RWPE1 (cell line): ENCODE measurements around the gene ARHGAP33.
"Not testable (repeated sequence)": the region's sequence is repeated elsewhere in the genome, so short reads cannot be mapped to it uniquely, and the experiment has no call there.

ENCODE experiments used
- CTCF ChIA-PET: fragments of 350-600 bp; sonication (Branson Sonifier 250); formaldehyde crosslinking; extraction: SDS; loops from one replicate; lab custom pipeline; 2021; lab: Yijun Ruan, JAX
- POLR2A ChIA-PET: fragments of 400-600 bp; formaldehyde crosslinking; extraction: SDS; loops from one replicate; lab custom pipeline; 2020; ENCODE audit warnings: antibody characterized with exemption; ENCODE audit not compliant: low non-redundant PET; lab: Yijun Ruan, JAX
- DNase-seq: peaks from one replicate; pipeline ENCODE4 v3.0.0; 2012; ENCODE audit warnings: low spot score
- H3K27ac ChIP-seq: fragments of 450-650 bp; 2 replicates; pipeline ENCODE4 v1.5.1; 2017
- CTCF ChIP-seq: fragments of 450-650 bp; conservative IDR thresholded peaks from 2 replicates; pipeline ENCODE4 v1.5.1; 2017; ENCODE audit warnings: low read depth, mild to moderate bottlenecking

Gene ARHGAP33

DNA sequence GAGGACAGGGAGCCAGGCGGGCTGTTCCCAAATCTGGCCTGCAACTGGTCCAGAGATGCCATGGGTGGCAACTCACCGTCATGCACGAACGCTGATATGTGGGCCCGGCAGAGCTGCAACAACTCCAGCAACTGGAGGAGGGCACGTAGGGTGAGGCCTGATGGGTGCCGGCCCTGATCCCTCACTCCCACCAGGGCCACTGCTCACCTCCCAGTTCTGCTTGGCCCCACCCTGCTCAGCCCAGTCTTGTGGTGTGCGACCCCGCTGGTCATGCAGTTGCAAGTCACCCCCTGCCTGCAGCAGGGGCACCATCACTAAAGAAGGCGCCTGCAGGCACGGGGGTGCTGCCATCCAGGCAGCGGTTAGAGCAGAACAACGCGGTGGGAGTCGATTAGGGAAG, 16.9 kb downstream of the ARHGAP33 start:
- DNase-seq: no peak
- no peak overlapping the region for H3K27ac ChIP-seq
- ChIA-PET POLR2A (no interaction called here), CTCF (no interaction called here)
- no peak for TF ChIP-seq CTCF

GRCh38 chr19:35792888-35793287, 17.5 kb downstream of the ARHGAP33 start:
- no peak overlapping the region for H3K27ac ChIP-seq
- POLR2A ChIA-PET: no interaction called here
- CTCF ChIA-PET: no interaction called here
- TF ChIP-seq CTCF: no peak
- no peak for DNase-seq

DNA sequence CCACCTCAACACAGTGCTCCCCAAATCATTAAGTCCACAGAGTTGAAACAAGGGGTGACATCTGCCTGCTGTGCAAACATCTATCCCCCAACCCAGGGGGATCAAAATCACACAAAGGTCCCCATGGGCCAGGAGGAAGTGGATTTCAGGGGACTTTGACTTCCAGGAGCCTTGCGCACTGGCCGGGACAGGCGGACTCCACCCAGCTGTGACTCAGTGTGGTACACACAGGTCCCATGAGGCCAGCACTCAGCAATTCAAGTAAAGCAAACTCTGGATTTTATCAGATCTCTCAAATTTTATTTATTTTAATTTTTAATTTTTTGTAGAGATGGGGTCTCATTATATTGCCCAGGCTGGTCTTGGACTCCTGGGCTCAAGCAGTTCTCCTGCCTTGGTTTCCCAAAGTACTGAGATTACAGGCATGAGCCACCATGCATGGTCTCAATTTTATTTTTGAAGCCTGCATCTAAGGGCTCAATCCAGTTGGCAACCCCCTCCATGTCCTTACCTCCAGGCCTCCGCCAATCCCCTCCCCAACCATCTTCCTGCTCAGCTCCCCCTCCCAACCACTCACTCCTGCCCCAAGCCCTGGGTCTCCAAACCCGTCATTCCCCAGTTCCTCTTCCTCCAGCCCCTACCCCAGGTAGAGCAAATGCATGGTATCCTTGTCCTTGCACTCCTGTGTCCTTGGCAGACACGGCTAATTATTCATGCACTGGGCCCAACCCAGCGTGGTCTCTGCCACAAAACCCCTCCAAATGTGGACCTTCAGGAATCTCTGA, 18.2 kb downstream of the ARHGAP33 start:
- no peak overlapping the region for H3K27ac ChIP-seq
- CTCF ChIA-PET: no interaction called here
- TF ChIP-seq CTCF: no peak
- no peak for DNase-seq
- POLR2A ChIA-PET: no interaction called here

GRCh38 chr19:35795564-35795963, 20.2 kb downstream of the ARHGAP33 start:
- H3K27ac ChIP-seq, POLR2A ChIA-PET, DNase-seq: not testable (repeated sequence)
- CTCF ChIA-PET: interaction anchor here (0.6 kb wide), 1 partner anchor 27 kb away, joined by 3 read pairs; no protein-coding TSS in a partner anchor

DNA sequence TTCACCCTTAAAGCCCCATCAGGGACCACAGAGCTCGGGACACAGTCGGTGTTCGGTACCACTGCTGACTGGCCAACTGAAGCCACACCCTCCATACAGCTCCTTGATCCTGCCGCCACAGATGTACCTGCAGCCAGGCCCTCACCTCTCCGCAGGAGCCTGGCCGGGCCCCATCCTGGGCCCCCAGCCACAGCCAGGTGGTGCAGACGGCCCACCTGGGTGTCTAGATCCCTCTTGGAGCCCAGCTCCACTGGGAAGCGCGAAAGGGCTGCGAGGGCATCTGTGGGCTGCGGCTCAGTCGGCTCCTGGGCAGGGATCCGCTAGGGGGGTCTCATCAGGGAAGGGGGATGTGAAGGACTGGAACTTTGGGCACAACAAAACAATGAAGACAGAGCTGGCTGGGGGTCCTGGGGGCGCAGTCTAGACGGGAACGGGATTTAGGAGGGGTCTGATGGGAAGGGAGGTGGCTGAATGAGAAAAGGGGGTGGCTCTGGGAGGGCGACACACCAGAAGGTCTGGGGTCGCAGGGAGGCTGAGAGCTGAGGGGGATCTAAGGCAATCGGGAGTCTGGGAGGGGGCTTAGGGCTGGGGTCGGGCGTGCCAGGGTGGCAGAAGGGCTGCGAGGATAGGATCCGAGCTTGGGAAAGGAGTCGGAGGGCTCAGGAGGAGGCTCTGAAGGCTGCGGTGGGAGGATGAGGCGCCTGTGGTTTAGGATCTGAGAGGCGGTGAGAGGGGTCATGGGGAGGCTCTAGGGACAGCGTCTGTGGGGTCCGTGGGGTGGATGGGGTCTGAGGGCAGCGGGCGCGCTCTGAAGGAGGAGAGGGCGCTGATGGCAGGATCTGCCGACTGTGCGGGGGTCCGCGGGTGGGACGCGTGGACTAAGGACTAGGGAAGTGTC, 21.5 kb downstream of the ARHGAP33 start:
- H3K27ac ChIP-seq: no peak overlapping the region
- no peak for DNase-seq
- no peak for TF ChIP-seq CTCF
- ChIA-PET POLR2A (no interaction called here), CTCF (no interaction called here)

DNA sequence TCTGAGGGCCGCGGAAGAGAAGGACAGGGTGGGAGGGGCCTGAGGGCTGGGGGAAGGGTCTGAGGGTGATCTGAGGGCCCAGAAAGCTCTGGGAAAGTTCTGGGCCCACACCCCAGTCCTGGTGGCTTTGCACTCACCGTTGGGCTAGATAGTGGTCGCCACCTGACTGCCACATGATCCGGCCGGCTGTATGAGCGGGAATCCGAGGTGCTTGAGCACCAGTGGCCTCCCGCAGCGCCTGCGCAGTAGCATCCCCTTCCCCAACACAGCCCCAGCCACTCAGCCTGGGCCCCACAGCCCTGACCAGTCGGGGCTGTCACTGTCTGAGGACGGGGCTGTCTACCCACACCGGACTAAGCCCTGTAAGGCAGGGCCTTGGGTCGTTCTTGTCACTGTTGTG, 22.3 kb downstream of the ARHGAP33 start:
- no peak overlapping the region for H3K27ac ChIP-seq
- ChIA-PET CTCF (no interaction called here), POLR2A (no interaction called here)
- TF ChIP-seq CTCF: no peak
- DNase-seq: no peak
